ENCODE measurements around the gene DMD. TPM values are rescaled to one million over a fixed set of nuclear protein-coding genes. Genes with fewer than 3 reads are reported as not detected.

DMD gene
- total RNA-seq, 1 experiment from 2014 or later: 47.2 TPM

DNA sequence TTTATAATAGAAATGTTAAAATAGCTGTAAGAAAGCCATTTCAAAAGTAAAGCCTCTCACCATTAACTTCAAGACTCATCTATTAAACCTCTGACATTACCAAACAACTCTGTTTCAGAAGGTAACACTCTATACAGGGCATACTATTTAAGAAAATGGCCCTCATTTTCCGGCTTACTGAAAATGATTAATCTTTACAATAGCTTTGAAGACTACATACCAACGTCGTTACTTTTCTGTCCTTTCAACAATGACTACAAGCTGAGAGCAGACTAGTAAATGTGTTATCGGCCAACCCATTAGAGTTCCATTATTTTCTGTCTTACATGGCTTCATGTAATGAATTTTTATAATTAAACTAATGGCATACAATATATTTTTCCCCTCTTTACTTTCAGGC, 1545.9 kb downstream of the DMD start:
- Mint-ChIP-seq H3K4me3 (ENCODE audit: unreplicated experiment) (no peak overlapping the region), H3K9me3 (ENCODE audit: unreplicated experiment) (no peaks in the 10 kb centered on the region)
- CTCF ChIA-PET: no interaction called here

DNA sequence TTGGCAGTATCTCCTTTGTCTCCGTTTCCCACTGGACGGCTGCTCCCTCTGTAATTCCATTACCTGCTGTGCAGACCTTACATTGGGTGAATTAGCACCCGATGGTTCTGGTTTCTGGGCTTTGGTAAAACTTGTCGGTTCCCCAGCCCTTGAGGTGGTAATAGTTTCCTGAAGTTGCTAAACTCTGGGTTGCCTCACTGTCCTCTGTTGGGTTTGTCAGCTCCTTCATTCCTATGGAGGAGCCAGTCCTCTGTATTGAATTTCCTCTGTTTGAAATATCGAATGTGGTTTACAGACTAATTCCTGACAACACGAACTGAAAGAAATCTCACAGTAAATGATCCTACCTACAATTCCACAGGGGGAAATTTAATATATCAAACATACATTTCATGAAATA, 1548.2 kb downstream of the DMD start:
- H3K4me1 ChIP-seq: no peaks in the 10 kb centered on the region
- Mint-ChIP-seq H3K36me3 (ENCODE audit: insufficient read depth, unreplicated experiment) (no peaks in the 10 kb centered on the region), H3K27ac (ENCODE audit: unreplicated experiment) (no peak overlapping the region), H3K4me3 (ENCODE audit: unreplicated experiment) (no peak overlapping the region), H3K27me3 (ENCODE audit: insufficient read depth, unreplicated experiment) (peaks cover 4% of the 10 kb centered on the region), H3K4me1 (ENCODE audit: low read depth, unreplicated experiment) (no peaks in the 10 kb centered on the region), H3K9me3 (ENCODE audit: unreplicated experiment) (no peaks in the 10 kb centered on the region)
- intact Hi-C loops (cut with micrococcal nuclease; ENCODE audit: unreplicated experiment): no loop called here
- POLR2A ChIA-PET: no interaction called here
- DNase-seq: no peak
- H3K4me3 ChIP-seq (ENCODE audit: low read depth, low read length): no peak overlapping the region
- CTCF ChIA-PET: no interaction called here
- no TSS peak for BruUV-seq (replicated peaks)
- TF ChIP-seq, protein P1, sequence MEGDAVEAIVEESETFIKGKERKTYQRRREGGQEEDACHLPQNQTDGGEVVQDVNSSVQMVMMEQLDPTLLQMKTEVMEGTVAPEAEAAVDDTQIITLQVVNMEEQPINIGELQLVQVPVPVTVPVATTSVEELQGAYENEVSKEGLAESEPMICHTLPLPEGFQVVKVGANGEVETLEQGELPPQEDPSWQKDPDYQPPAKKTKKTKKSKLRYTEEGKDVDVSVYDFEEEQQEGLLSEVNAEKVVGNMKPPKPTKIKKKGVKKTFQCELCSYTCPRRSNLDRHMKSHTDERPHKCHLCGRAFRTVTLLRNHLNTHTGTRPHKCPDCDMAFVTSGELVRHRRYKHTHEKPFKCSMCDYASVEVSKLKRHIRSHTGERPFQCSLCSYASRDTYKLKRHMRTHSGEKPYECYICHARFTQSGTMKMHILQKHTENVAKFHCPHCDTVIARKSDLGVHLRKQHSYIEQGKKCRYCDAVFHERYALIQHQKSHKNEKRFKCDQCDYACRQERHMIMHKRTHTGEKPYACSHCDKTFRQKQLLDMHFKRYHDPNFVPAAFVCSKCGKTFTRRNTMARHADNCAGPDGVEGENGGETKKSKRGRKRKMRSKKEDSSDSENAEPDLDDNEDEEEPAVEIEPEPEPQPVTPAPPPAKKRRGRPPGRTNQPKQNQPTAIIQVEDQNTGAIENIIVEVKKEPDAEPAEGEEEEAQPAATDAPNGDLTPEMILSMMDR (IDR thresholded peaks at IDR 0.05; ENCODE audit: insufficient read depth in 1 of 2, low read depth in 1 of 2, low read length in 1 of 2, severe bottlenecking in 1 of 2, unreplicated experiment in 1 of 2): no peak
- no peaks in the 10 kb centered on the region for H3K27me3 ChIP-seq (replicated peaks; ENCODE audit: control insufficient read depth, insufficient read depth, low read length)
- no peaks in the 10 kb centered on the region for H3K9me3 ChIP-seq
- H3K36me3 ChIP-seq (ENCODE audit: control insufficient read depth, insufficient read depth, low read length): no peaks in the 10 kb centered on the region

More for the DNA sequence above, 1545.9 kb downstream of the DMD start:
- no peaks in the 10 kb centered on the region for H3K36me3 Mint-ChIP-seq (ENCODE audit: insufficient read depth, unreplicated experiment)
- POLR2A ChIA-PET: no interaction called here
- Histone ChIP-seq H3K4me1 (no peaks in the 10 kb centered on the region), H3K9me3 (no peaks in the 10 kb centered on the region), H3K4me3 (ENCODE audit: low read depth, low read length) (no peak overlapping the region), H3K27me3 (replicated peaks; ENCODE audit: control insufficient read depth, insufficient read depth, low read length) (no peaks in the 10 kb centered on the region), H3K36me3 (ENCODE audit: control insufficient read depth, insufficient read depth, low read length) (no peaks in the 10 kb centered on the region)
- H3K27ac Mint-ChIP-seq (ENCODE audit: unreplicated experiment): no peak overlapping the region
- DNase-seq: no peak
- no peaks in the 10 kb centered on the region for H3K4me1 Mint-ChIP-seq (ENCODE audit: low read depth, unreplicated experiment)
- H3K27me3 Mint-ChIP-seq (ENCODE audit: insufficient read depth, unreplicated experiment): peaks cover 4% of the 10 kb centered on the region
- BruUV-seq (replicated peaks): no TSS peak
- TF ChIP-seq, protein P1 (IDR thresholded peaks at IDR 0.05; ENCODE audit: insufficient read depth in 1 of 2, low read depth in 1 of 2, low read length in 1 of 2, severe bottlenecking in 1 of 2, unreplicated experiment in 1 of 2): no peak
- intact Hi-C loops (cut with micrococcal nuclease; ENCODE audit: unreplicated experiment): no loop called here

DNA sequence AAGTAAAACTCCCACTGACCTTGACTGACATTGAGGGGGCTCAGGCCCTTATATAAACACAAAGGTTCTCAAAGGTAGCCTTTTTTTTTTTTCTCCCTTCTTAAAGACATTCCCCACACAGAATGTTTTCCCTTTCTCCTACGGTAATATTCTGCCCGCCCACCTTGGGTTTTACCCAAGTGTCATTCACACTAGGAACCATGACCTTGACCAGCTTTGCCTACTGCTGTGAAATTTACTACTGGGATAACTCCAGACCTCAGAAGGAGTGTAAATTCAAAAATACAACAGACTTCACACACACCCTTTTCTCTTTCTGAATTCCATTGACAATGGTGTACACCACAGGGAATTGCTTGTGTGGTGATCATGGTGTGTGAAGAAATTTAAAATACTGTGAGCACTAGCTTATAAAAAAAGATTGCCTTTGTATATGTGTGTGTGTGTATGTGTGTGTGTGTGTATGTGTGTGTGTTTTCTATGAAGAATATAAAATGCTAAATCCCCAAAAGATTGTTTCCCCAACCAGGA, 1550.0 kb downstream of the DMD start:
- no TSS peak for BruUV-seq (replicated peaks)
- intact Hi-C loops (cut with micrococcal nuclease; ENCODE audit: unreplicated experiment): no loop called here
- Histone ChIP-seq H3K9me3 (no peaks in the 10 kb centered on the region), H3K4me3 (ENCODE audit: low read depth, low read length) (no peak overlapping the region), H3K4me1 (no peaks in the 10 kb centered on the region), H3K36me3 (ENCODE audit: control insufficient read depth, insufficient read depth, low read length) (no peaks in the 10 kb centered on the region), H3K27me3 (replicated peaks; ENCODE audit: control insufficient read depth, insufficient read depth, low read length) (no peaks in the 10 kb centered on the region)
- ChIA-PET POLR2A (no interaction called here), CTCF (no interaction called here)
- Mint-ChIP-seq H3K27me3 (ENCODE audit: insufficient read depth, unreplicated experiment) (peaks cover 4% of the 10 kb centered on the region), H3K4me3 (ENCODE audit: unreplicated experiment) (no peak overlapping the region), H3K4me1 (ENCODE audit: low read depth, unreplicated experiment) (no peaks in the 10 kb centered on the region), H3K9me3 (ENCODE audit: unreplicated experiment) (no peaks in the 10 kb centered on the region), H3K36me3 (ENCODE audit: insufficient read depth, unreplicated experiment) (no peaks in the 10 kb centered on the region), H3K27ac (ENCODE audit: unreplicated experiment) (no peak overlapping the region)
- TF ChIP-seq, protein P1 (IDR thresholded peaks at IDR 0.05; ENCODE audit: insufficient read depth in 1 of 2, low read depth in 1 of 2, low read length in 1 of 2, severe bottlenecking in 1 of 2, unreplicated experiment in 1 of 2): no peak
- DNase-seq: no peak

Data from Caco-2 (cell line).